Duodenal mucosa (tissue), 2 donors: ENCODE measurements around the gene LAMB1.

Source experiments
- H3K27ac ChIP-seq: one replicate; pipeline ENCODE4 v1.7.0; 2013; ENCODE audit warnings: low read depth, low read length
- H3K27me3 ChIP-seq, 2 donors: one replicate each; pipeline ENCODE4 v1.7.0; 2013; ENCODE audit warnings: low read length in 2 of 2, control low read depth in 1 of 2; ENCODE audit not compliant: insufficient read depth in 2 of 2, control insufficient read depth in 1 of 2
- H3K36me3 ChIP-seq, 2 donors: one replicate each; pipeline ENCODE4 v1.7.0; 2013; ENCODE audit warnings: low read length in 2 of 2, control low read depth in 1 of 2; ENCODE audit not compliant: insufficient read depth in 2 of 2, control insufficient read depth in 1 of 2
- H3K4me1 ChIP-seq, 2 donors: one replicate each; pipeline ENCODE4 v1.7.0; 2013; ENCODE audit warnings: low read length in 2 of 2, control low read depth in 1 of 2; ENCODE audit not compliant: insufficient read depth in 2 of 2, control insufficient read depth in 1 of 2
- H3K4me3 ChIP-seq, 2 donors: one replicate each; pipeline ENCODE4 v1.7.0; 2013; ENCODE audit warnings: low read length in 2 of 2, low read depth in 1 of 2
- H3K9ac ChIP-seq, 2 donors: one replicate each; pipeline ENCODE4 v1.7.0; 2013; ENCODE audit warnings: low read length in 2 of 2, low read depth in 1 of 2
- H3K9me3 ChIP-seq, 2 donors: one replicate each; pipeline ENCODE4 v1.7.0; 2013; ENCODE audit warnings: low read length in 2 of 2, control low read depth in 1 of 2; ENCODE audit not compliant: control insufficient read depth in 1 of 2

The LAMB1 gene

DNA sequence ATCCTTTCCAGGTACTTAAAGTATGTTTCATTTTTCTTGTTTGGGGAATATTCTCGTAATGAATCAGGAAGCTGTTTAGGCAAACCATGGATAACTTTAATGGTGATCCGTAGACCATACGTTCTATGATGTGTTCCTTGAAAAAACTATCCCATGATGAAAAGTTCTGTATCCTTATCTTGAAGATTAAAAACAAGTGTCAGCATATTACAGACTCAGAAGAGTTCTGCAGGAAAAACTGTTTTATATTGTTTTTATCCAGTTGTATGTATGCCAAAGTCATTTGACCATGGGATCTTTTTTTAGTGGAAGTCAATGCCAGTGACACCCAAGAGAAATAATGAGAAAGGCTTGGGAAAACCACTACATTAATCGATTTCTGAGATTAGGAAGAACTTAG lies 59.9 kb downstream of the LAMB1 start:
- Histone ChIP-seq H3K36me3 (peaks cover 42 to 72% of the 10 kb centered on the region in 2 donors), H3K27ac (no peak overlapping the region), H3K4me3 (no peak overlapping the region), H3K9ac (no peak overlapping the region), H3K27me3 (no peaks in the 10 kb centered on the region), H3K4me1 (no peaks in the 10 kb centered on the region), H3K9me3 (no peaks in the 10 kb centered on the region)

DNA sequence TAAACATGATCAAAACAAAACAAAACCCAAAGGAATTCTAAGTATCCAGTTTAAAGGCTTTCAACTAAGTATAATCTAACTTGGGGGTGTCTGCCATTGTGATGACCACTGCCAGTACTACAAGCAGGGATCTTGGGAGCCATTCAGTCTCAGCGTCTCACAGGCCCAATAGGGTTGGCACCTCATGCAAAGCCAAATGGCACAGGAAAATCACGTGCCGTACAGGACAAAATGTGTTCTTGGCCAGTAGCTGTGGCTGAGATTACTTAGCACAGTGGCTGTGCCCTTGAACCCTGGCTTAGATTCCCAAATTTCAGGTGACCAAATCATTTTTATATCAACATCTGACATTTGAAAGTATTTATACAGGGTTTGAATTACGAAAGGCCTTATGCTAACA lies 62.0 kb downstream of the LAMB1 start:
- H3K9ac ChIP-seq, result no peak overlapping the region
- H3K27me3 ChIP-seq, result no peaks in the 10 kb centered on the region
- no peak overlapping the region for H3K4me3 ChIP-seq
- H3K27ac ChIP-seq, result no peak overlapping the region
- peaks cover 40 to 65% of the 10 kb centered on the region in 2 donors for H3K36me3 ChIP-seq
- H3K9me3 ChIP-seq, result no peaks in the 10 kb centered on the region
- H3K4me1 ChIP-seq, result no peaks in the 10 kb centered on the region

DNA sequence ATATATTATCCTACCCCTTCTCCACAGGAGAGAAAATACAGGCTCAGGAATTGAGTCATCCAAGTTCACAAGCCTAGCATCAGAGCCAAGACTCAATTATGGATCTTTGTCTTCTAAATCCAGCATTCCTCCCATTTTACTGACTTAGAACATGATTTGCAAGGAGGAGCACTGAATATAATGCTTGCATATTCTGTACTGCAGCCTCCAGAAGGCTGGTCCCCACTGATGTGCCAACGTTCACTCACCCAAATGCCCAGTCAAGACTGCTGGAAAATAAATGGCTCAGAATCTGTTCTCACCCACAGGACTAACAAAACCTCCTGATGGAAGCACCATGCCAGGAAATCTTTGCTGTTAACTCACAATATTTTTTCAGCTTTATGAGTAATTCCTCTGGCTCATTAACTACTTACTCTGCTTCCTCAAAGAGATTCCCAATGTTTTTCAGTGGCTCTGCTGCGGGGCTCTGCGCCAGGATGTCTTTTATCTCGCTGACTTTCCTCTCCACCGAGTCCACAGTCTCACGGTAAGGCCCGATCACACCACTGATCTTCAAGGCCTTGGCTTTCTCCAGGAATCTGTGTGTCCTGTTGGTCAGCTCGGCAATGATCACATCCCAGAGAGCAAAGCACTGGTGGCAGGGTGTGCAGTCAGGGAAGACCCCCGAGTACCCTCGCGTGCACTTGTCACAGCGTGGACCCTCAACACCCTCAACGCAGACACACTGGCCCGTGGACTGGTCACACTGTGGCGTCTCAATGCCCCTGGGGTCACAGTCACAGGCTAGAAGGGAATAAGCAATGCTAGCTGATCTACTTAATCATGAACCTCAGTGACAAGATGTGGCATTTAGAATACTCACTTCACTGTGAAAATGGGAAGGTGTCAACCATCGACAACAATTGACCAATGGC lies 63.1 kb downstream of the LAMB1 start:
- H3K4me3 ChIP-seq, result no peak overlapping the region
- no peak overlapping the region for H3K27ac ChIP-seq
- H3K9me3 ChIP-seq, result no peaks in the 10 kb centered on the region
- no peaks in the 10 kb centered on the region for H3K27me3 ChIP-seq
- peaks cover 47 to 71% of the 10 kb centered on the region in 2 donors for H3K36me3 ChIP-seq
- no peaks in the 10 kb centered on the region for H3K4me1 ChIP-seq
- no peak overlapping the region for H3K9ac ChIP-seq

DNA sequence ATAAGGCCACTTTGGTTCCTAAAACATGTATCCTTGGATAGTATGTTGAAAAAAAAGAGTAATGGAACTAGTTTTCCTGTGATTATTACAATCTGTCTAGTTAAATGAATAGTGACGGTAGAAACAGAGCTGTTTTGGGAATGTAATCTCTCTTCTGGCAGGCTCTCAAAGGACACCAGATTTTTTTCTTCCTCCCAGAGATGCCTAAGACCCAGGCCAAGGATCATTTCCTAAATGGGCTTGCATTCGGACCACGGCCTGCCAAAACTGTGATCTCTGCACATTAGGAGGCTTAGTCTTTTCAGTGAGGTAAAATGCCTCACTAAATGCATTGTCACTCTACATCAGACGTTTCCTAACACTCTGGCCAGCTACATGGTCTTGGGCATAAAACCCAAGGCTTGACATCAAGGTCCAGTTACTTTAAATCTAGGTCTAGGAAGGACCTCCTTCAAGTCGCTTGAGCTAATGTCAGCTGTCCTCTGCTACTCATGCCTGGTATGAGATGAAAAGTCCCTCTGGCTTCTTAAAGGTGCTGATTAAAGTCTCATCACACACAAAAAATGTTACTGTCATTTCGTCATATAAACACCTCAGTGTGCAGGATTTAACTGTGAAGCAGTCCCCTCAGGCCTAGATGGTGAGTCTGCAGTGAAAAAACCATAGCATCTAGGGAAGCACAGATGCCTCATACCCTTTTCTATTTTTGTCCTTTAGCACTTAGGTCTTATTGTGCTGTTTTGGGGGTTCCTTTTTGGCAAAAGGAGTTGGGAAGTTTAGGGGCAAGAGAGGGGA lies 64.3 kb downstream of the LAMB1 start:
- H3K9ac ChIP-seq, result no peak overlapping the region
- H3K4me1 ChIP-seq, result no peaks in the 10 kb centered on the region

DNA sequence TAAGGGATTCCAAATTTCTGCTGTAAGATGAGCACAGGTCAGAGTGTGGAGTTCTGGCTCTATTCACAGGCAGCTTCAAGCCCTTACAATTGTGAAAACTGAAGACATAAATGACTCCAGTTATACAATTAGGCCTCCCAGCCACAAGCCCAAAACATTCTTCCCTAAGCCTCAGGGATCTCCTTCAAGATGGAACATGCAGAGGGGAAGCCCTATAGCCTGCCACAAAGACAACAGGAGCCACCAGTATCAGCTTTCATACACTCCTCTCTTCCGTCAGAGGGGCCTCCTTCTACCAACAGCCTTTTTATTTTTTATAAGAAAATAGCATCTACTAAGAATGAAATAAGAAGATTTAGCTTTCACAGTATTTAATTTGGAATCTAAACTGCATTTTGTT lies 65.4 kb downstream of the LAMB1 start:
- no peak overlapping the region for H3K9ac ChIP-seq
- H3K9me3 ChIP-seq, result no peaks in the 10 kb centered on the region
- H3K27me3 ChIP-seq, result no peaks in the 10 kb centered on the region
- H3K4me3 ChIP-seq, result no peak overlapping the region
- H3K27ac ChIP-seq, result no peak overlapping the region
- H3K36me3 ChIP-seq, result peaks cover 46 to 61% of the 10 kb centered on the region in 2 donors
- H3K4me1 ChIP-seq, result no peaks in the 10 kb centered on the region

More for the DNA sequence above, 64.3 kb downstream of the LAMB1 start:
- H3K27me3 ChIP-seq, result no peaks in the 10 kb centered on the region
- no peaks in the 10 kb centered on the region for H3K9me3 ChIP-seq
- no peak overlapping the region for H3K4me3 ChIP-seq
- peaks cover 44 to 61% of the 10 kb centered on the region in 2 donors for H3K36me3 ChIP-seq
- no peak overlapping the region for H3K27ac ChIP-seq

DNA sequence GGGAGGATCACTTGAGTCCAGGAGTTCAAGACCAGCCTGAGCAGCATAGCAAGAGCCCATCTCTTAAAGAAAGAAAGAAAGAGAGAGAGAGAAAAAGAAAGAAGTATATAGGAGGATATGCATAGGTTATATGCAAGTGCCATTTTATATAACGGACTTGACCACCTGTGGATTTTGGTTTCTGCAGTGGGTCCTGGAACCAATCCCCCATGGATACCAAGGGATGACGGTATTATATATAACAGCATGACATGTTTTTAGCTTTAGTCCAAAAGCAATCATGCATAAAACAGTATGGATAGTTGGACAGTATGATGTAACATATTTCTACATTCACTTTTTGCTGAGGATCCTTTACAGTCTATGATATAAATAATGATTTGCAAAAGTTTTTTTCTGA lies 66.6 kb downstream of the LAMB1 start:
- no peaks in the 10 kb centered on the region for H3K27me3 ChIP-seq
- no peaks in the 10 kb centered on the region for H3K4me1 ChIP-seq
- no peaks in the 10 kb centered on the region for H3K9me3 ChIP-seq
- H3K9ac ChIP-seq, result no peak overlapping the region
- no peak overlapping the region for H3K4me3 ChIP-seq
- no peak overlapping the region for H3K27ac ChIP-seq
- peaks cover 54 to 63% of the 10 kb centered on the region in 2 donors for H3K36me3 ChIP-seq

DNA sequence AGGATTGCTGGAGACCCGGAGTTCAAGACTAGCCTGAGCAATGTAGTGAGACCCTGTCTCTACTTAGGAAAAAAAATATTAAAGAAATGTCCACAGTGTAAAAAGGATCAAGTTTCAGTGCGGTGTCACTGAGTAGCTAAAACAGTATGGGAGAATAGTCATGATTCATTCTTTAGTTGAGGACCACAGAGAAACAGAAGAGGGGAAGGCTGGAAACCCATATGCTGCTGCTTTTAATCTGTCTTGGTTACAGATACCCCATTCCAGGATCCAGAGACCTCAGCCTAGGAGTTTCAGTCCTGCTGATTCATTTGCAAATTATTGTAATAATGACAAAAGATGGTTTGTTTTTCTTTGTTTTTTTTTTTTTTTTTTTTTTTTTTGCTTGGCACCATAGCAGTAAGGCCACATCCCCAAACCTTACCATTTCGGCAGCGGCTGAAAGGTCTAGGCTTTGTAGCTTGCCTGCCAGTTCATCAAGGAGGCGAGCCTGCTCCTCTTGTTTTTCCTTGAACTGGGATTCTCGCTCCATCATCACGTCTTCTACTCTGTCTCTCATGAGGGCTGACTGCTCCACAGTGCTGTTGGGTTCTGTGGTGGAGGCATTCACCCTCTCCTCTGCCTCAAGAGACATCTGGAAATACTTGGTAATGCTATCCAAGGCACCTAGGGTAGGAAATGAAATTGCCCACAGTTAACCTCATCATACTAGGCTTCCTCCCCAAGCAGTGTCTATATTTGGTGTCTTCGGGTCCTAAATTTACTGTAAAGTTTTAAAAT lies 67.8 kb downstream of the LAMB1 start:
- Histone ChIP-seq H3K27me3 (no peaks in the 10 kb centered on the region), H3K36me3 (peaks cover 52 to 61% of the 10 kb centered on the region in 2 donors), H3K9me3 (no peaks in the 10 kb centered on the region), H3K27ac (no peak overlapping the region), H3K4me1 (no peaks in the 10 kb centered on the region), H3K9ac (no peak overlapping the region), H3K4me3 (no peak overlapping the region)

DNA sequence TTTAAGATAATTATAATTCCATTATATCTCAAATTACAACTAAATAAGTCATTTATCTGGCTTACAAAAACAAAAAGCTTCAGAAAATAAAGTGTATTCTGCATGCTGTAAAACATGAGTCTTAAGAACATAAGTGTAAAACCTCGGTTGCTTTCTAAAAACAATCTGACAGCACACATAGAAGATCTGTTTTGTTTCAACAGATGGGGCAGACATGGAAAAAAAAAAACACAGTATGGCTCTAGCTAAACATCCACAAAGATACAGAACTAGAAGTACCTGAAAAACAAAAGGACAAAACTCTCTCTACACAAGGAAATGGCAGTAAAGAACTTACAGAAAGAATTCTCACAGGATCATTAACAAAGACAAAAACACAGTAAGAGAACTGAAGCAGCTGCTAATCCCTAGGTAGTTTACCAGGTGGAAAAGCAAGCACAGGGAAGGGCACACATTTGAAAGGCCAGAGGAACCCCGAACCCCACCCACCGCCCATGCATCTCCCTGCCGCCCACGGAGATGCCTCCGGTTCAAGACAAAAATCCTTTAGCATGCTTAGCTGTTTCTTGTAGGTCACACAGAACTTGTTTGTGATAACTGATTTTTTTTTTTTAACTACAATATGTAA lies 69.5 kb downstream of the LAMB1 start:
- Histone ChIP-seq H3K27me3 (no peaks in the 10 kb centered on the region), H3K4me3 (no peak overlapping the region), H3K27ac (no peak overlapping the region), H3K9me3 (no peaks in the 10 kb centered on the region), H3K9ac (no peak overlapping the region), H3K36me3 (peaks cover 54 to 56% of the 10 kb centered on the region in 2 donors), H3K4me1 (no peaks in the 10 kb centered on the region)

DNA sequence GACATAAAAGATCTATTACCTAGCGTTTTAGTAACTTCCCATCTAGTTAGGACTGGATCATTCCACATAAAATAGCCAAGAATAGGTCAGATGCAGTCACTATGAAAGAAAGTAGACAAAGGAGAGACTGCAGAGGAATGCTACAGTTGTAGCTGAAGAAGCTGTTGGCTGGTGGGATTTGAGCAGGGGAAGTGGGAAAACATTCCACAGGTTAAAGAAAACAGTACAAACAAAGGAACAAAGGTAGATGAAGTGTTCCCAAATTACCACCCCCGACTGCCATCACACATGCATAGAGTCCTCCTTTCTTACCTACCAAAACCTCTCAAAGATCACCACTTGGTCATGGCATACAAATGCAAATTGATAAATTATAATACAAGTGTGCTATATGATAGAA lies 70.2 kb downstream of the LAMB1 start:
- Histone ChIP-seq H3K4me3 (no peak overlapping the region), H3K27me3 (no peaks in the 10 kb centered on the region), H3K9me3 (no peaks in the 10 kb centered on the region), H3K36me3 (peaks cover 58 to 59% of the 10 kb centered on the region in 2 donors), H3K27ac (no peak overlapping the region), H3K9ac (no peak overlapping the region), H3K4me1 (no peaks in the 10 kb centered on the region)
